Chondrocyte (in vitro differentiated cells): ENCODE data around the gene RAB40C. TPM values are rescaled to one million over a fixed set of nuclear protein-coding genes. Genes with fewer than 3 reads are reported as not detected.

Source experiments
- DNase-seq: peaks from one replicate; pipeline ENCODE4 v3.0.0; 2021; ENCODE audit warnings: mixed read lengths, low spot score
- H3K27ac Mint-ChIP-seq: one replicate; pipeline ENCODE4 v1.8.0; 2021; ENCODE audit warnings: mild to moderate bottlenecking, moderate library complexity, mixed read lengths; ENCODE audit not compliant: unreplicated experiment
- H3K27me3 Mint-ChIP-seq: 2 replicates; pipeline ENCODE4 v1.8.0; 2021; ENCODE audit warnings: low read depth, mixed read lengths
- H3K36me3 Mint-ChIP-seq: 2 replicates; pipeline ENCODE4 v1.8.0; 2021; ENCODE audit warnings: low read depth, mixed read lengths
- H3K4me1 Mint-ChIP-seq: 2 replicates; pipeline ENCODE4 v1.8.0; 2021; ENCODE audit warnings: low read depth, mild to moderate bottlenecking, mixed read lengths
- H3K4me3 Mint-ChIP-seq: one replicate; pipeline ENCODE4 v1.8.0; 2021; ENCODE audit warnings: mild to moderate bottlenecking, moderate library complexity, mixed read lengths; ENCODE audit not compliant: unreplicated experiment
- H3K9me3 Mint-ChIP-seq: 2 replicates; pipeline ENCODE4 v1.8.0; 2021; ENCODE audit warnings: low read depth, mixed read lengths
- total RNA-seq: library from RNA; stranded (reverse); gene quantifications from 3 replicates; pipeline ENCODE4 v1.2.1, GENCODE V29; 2021
- TF ChIP-seq, protein P1 (sequence below): fragments of 200-600 bp; sonication (generic); IDR thresholded peaks from 2 replicates; pipeline ENCODE4 v1.5.0; 2021; ENCODE audit warnings: antibody characterized with exemption, mild to moderate bottlenecking, moderate library complexity

The RAB40C gene
- total RNA-seq, 1 donor from 2014 or later: 19.6 TPM

- Mint-ChIP-seq H3K4me1 (peaks cover 8% of the 10 kb centered on the region), H3K4me3 (no peak overlapping the region), H3K27ac (no peak overlapping the region), H3K9me3 (no peaks in the 10 kb centered on the region), H3K27me3 (no peaks in the 10 kb centered on the region), H3K36me3 (peaks cover 1% of the 10 kb centered on the region)
- no peak for DNase-seq
- TF ChIP-seq, protein P1, sequence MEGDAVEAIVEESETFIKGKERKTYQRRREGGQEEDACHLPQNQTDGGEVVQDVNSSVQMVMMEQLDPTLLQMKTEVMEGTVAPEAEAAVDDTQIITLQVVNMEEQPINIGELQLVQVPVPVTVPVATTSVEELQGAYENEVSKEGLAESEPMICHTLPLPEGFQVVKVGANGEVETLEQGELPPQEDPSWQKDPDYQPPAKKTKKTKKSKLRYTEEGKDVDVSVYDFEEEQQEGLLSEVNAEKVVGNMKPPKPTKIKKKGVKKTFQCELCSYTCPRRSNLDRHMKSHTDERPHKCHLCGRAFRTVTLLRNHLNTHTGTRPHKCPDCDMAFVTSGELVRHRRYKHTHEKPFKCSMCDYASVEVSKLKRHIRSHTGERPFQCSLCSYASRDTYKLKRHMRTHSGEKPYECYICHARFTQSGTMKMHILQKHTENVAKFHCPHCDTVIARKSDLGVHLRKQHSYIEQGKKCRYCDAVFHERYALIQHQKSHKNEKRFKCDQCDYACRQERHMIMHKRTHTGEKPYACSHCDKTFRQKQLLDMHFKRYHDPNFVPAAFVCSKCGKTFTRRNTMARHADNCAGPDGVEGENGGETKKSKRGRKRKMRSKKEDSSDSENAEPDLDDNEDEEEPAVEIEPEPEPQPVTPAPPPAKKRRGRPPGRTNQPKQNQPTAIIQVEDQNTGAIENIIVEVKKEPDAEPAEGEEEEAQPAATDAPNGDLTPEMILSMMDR: no peak
Observed at GRCh38 chr16:576823-577201, 13.1 kb upstream of the RAB40C start.

DNA sequence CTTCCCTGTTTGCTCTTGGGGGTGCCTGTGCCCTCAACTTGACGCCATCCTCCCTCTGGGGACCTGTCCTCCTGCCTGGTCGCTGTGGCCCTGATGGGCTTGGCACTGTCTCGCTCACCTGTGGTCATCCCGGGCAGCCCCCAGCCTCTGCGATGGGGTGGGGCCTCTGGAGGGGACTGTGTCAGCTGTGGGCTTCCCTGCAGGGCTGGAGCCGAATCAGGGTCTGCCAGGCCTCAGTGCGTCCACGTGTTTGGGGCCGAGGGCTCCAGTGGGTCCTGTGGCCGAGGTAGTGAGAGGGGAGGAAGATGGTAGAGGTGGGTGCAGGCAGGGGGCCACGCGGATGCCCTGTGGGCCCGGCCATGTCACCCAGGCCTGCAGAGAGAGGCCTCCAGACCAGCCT lies 12.1 kb upstream of the RAB40C start:
- peaks cover 4% of the 10 kb centered on the region for H3K4me1 Mint-ChIP-seq
- no peak overlapping the region for H3K4me3 Mint-ChIP-seq
- H3K27ac Mint-ChIP-seq: no peak overlapping the region
- no peaks in the 10 kb centered on the region for H3K9me3 Mint-ChIP-seq
- H3K36me3 Mint-ChIP-seq: peaks cover 1% of the 10 kb centered on the region
- DNase-seq: no peak
- H3K27me3 Mint-ChIP-seq: no peaks in the 10 kb centered on the region
- TF ChIP-seq, protein P1: no peak

DNA sequence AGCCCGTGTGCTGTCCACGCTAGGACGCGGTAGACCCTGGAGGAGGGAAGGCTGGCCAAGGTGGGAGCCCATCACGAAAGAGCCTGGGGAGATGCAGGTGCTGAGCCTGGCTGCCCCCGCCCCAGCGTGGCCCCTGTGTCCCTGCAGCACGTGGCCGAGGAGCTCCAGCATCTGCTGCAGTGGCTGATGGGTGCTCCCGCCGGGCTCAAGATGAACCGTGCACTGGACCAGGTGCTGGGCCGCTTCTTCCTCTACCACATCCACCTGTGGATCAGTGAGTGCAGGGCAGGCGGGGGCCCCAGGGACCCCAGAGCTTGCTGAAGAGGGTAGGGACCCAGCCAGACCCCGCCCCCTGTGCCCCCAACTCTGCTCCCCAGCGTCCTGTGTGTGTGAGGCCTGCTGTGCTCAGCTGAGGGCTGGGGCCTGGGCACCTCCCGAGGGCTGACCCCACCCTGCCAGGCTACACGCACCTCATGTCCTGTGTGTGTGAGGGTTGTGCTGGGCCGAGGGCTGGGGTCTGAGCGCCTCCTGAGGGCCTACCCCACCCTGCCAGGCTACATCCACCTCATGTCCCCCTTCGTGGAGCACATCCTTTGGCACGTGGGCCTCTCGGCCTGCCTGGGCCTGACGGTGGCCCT lies 11.5 kb upstream of the RAB40C start:
- Mint-ChIP-seq H3K4me1 (peaks cover 4% of the 10 kb centered on the region), H3K27me3 (no peaks in the 10 kb centered on the region), H3K27ac (no peak overlapping the region), H3K36me3 (peaks cover 1% of the 10 kb centered on the region), H3K9me3 (no peaks in the 10 kb centered on the region), H3K4me3 (no peak overlapping the region)
- TF ChIP-seq, protein P1: no peak
- no peak for DNase-seq

DNA sequence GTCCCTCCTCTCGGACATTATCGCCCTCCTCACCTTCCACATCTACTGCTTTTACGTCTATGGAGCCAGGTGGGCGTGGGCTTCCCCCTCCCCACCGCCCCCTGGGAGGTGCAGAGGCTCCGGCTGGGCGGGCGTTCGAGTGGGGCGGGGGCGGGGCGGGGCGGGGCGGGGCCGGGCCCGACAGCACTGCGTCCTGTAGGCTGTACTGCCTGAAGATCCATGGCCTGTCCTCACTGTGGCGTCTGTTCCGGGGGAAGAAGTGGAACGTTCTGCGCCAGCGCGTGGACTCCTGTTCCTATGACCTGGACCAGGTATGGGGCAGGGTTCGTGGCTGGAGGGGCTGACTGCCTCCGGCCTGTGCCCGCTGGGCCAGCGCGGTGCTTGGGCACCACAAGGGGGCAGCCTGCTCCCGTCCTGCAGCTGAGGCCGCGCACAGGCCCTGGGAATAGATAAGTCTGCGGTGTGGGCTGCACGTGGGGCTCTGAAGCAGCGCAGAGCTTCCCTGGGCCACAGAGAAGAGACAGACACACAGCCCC lies 10.9 kb upstream of the RAB40C start:
- no peaks in the 10 kb centered on the region for H3K9me3 Mint-ChIP-seq
- peaks cover 4% of the 10 kb centered on the region for H3K4me1 Mint-ChIP-seq
- TF ChIP-seq, protein P1: peak; percentile 82

GRCh38 chr16:580141-580945 lies 9.5 kb upstream of the RAB40C start:
- Mint-ChIP-seq H3K27ac (no peak overlapping the region), H3K9me3 (no peaks in the 10 kb centered on the region), H3K36me3 (peaks cover 1% of the 10 kb centered on the region), H3K4me1 (peaks cover 4% of the 10 kb centered on the region), H3K4me3 (no peak overlapping the region), H3K27me3 (no peaks in the 10 kb centered on the region)
- no peak for DNase-seq
- TF ChIP-seq, protein P1: no peak

More for the DNA sequence above, 10.9 kb upstream of the RAB40C start:
- DNase-seq: no peak
- no peak overlapping the region for H3K4me3 Mint-ChIP-seq
- no peak overlapping the region for H3K27ac Mint-ChIP-seq
- no peaks in the 10 kb centered on the region for H3K27me3 Mint-ChIP-seq
- peaks cover 1% of the 10 kb centered on the region for H3K36me3 Mint-ChIP-seq
